HepG2 (cell line): ENCODE measurements around the gene P2RX5. TPM values are rescaled to one million over a fixed set of nuclear protein-coding genes. Genes with fewer than 3 reads are reported as not detected.

Experiments
- FOXJ3 ChIP-seq: sonication (generic); formaldehyde crosslinking; IDR thresholded peaks from 2 replicates; pipeline ENCODE4 v1.4.0; 2020; ENCODE audit warnings: missing genetic modification reagents, mild to moderate bottlenecking, borderline replicate concordance
- FOXP1 ChIP-seq, 2 experiments: fragments of 450-650 bp in 1 of 2; IDR thresholded peaks; 2 replicates each; pipeline ENCODE4 v1.6.1; 2017 to 2018; ENCODE audit warnings: antibody characterized with exemption in 1 of 2
- MBD4 ChIP-seq: IDR thresholded peaks from 2 replicates; pipeline ENCODE4 v1.6.1; 2012; ENCODE audit warnings: low read length, inconsistent platforms, borderline replicate concordance
- NAIF1 ChIP-seq: sonication (generic); formaldehyde crosslinking; IDR thresholded peaks from 2 replicates; pipeline ENCODE4 v1.5.0; 2020; ENCODE audit warnings: mild to moderate bottlenecking, missing genetic modification reagents, borderline replicate concordance
- NR2C2 ChIP-seq: sonication (generic); formaldehyde crosslinking; IDR thresholded peaks from 2 replicates; pipeline ENCODE4 v1.4.0; 2020; ENCODE audit warnings: missing genetic modification reagents, mild to moderate bottlenecking, moderate library complexity, borderline replicate concordance
- SALL2 ChIP-seq: sonication (generic); formaldehyde crosslinking; IDR thresholded peaks from 2 replicates; pipeline ENCODE4 v1.8.1; 2023; ENCODE audit warnings: mild to moderate bottlenecking, missing genetic modification reagents, inconsistent platforms
- ZNF230 ChIP-seq: sonication (generic); formaldehyde crosslinking; IDR thresholded peaks from 2 replicates; pipeline ENCODE4 v1.4.0; 2020; ENCODE audit warnings: mild to moderate bottlenecking, missing genetic modification reagents
- ZNF333 ChIP-seq: sonication (generic); formaldehyde crosslinking; IDR thresholded peaks from 2 replicates; pipeline ENCODE4 v1.4.0; 2020; ENCODE audit warnings: mild to moderate bottlenecking, missing genetic modification reagents, borderline replicate concordance
- ZNF34 ChIP-seq: sonication (generic); formaldehyde crosslinking; IDR thresholded peaks from 2 replicates; pipeline ENCODE4 v1.4.0; 2020; ENCODE audit warnings: mild to moderate bottlenecking, missing genetic modification reagents, borderline replicate concordance
- ZNF614 ChIP-seq: IDR thresholded peaks from 2 replicates; pipeline ENCODE4 v1.6.1; 2018; ENCODE audit warnings: missing biosample characterization, missing genetic modification reagents, inconsistent platforms, borderline replicate concordance
- ZNF629 ChIP-seq: sonication (generic); formaldehyde crosslinking; conservative IDR thresholded peaks from 2 replicates; pipeline ENCODE4 v1.5.0; 2020; ENCODE audit warnings: missing genetic modification reagents
- polyA plus RNA-seq, 8 experiments: library from polyadenylated mRNA; depleted of rRNA in 3 of 8; stranded (reverse) in 7 of 8; unstranded in 1 of 8; fragments of >200 nt; fragmentation: Illumina TruSeq in 4 of 8; extraction: Trizol in 4 of 8; gene quantifications; 2 replicates each; pipeline versions ENCODE4 v1.2.1 to v1.2.3, GENCODE V29; 2011 to 2016; ENCODE audit warnings: low read depth in 4 of 8, missing spikeins in 1 of 8, mixed read lengths in 1 of 8; ENCODE audit not compliant: insufficient read depth in 1 of 8
- total RNA-seq, 5 experiments: library from RNA; depleted of rRNA; stranded (reverse); fragments of >200 nt; fragmentation: Illumina TruSeq; extraction: Trizol; gene quantifications; 2 replicates each; pipeline ENCODE4 v1.2.3, GENCODE V29; 2016; ENCODE audit warnings: low read depth in 1 of 5
- TF ChIP-seq, protein P1 (sequence below): sonication (generic); formaldehyde crosslinking; IDR thresholded peaks from 2 replicates; pipeline ENCODE4 v1.5.0; 2020; ENCODE audit warnings: missing genetic modification reagents, mild to moderate bottlenecking, borderline replicate concordance
- TF ChIP-seq, protein P2 (sequence below): sonication (generic); formaldehyde crosslinking; IDR thresholded peaks from one replicate; pipeline ENCODE4 v1.5.1; 2020; ENCODE audit warnings: mild to moderate bottlenecking, missing genetic modification reagents; ENCODE audit errors: not compliant biosample characterization
- TF ChIP-seq, protein P3 (sequence below): sonication (generic); formaldehyde crosslinking; IDR thresholded peaks from 2 replicates; pipeline ENCODE4 v1.8.1; 2022; ENCODE audit warnings: low read depth, mild to moderate bottlenecking, missing genetic modification reagents
- TF ChIP-seq, protein P4 (sequence below): sonication (generic); formaldehyde crosslinking; conservative IDR thresholded peaks from 2 replicates; pipeline ENCODE4 v1.4.0; 2020; ENCODE audit warnings: missing genetic modification reagents

The P2RX5 gene
- total and polyA plus RNA-seq, 2 of the 13 experiments (the other 11 are each of a cell fraction or from before 2014, with no cell fraction given), result 0.95 to 1.7 TPM

DNA sequence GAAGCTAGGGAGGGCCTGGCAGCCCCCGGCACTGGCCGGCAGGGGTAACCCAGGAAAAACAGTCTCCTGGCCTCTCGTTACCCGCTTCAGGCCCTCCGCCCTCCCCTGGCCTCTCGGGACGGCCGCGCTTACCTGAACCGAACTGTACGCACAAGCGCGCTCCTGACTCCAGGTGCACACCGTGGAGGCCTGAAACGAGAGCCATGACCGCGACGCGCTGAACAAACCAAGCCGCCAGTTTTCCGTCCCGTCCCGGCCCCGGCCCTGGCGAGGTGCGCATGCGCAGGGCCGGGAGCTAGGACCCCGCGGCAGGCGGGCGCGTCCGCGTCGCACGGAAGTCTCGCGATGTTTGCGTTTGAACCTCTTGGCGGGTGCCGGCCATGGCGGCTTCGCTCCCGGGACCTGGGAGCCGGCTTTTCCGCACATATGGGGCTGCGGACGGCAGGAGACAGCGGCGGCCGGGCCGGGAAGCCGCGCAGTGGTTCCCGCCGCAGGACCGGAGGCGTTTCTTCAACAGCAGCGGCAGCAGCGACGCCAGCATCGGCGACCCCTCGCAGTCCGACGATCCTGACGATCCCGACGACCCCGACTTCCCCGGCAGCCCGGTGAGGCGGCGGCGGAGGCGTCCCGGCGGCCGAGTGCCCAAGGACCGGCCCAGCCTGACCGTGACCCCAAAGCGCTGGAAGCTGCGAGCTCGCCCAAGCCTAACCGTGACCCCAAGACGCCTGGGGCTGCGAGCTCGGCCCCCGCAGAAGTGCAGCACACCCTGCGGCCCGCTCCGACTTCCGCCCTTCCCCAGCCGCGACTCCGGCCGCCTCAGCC lies 27.8 kb upstream of the P2RX5 start, which contains the start of gene HASPIN (continued):
- TF ChIP-seq, protein P1, sequence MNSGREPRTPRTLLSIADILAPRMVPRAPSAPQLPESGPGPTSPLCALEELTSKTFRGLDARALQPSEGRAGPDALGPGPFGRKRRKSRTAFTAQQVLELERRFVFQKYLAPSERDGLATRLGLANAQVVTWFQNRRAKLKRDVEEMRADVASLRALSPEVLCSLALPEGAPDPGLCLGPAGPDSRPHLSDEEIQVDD (CRISPR knock-in tag), result peak; percentile 65; the same call in 1 of the 2 replicates
- peak; percentile 78 for TF ChIP-seq ZNF333
- TF ChIP-seq MBD4, result no peak
- no peak; the same call in 1 of the 2 replicates for TF ChIP-seq FOXJ3 (CRISPR knock-in tag)
- peak; percentile 78 for TF ChIP-seq SALL2
- TF ChIP-seq FOXP1 (IDR thresholded peaks at IDR 0.05), result no peak
- TF ChIP-seq FOXP1 (CRISPR knock-in tag; IDR thresholded peaks at IDR 0.05), result no peak
- TF ChIP-seq, protein P2, sequence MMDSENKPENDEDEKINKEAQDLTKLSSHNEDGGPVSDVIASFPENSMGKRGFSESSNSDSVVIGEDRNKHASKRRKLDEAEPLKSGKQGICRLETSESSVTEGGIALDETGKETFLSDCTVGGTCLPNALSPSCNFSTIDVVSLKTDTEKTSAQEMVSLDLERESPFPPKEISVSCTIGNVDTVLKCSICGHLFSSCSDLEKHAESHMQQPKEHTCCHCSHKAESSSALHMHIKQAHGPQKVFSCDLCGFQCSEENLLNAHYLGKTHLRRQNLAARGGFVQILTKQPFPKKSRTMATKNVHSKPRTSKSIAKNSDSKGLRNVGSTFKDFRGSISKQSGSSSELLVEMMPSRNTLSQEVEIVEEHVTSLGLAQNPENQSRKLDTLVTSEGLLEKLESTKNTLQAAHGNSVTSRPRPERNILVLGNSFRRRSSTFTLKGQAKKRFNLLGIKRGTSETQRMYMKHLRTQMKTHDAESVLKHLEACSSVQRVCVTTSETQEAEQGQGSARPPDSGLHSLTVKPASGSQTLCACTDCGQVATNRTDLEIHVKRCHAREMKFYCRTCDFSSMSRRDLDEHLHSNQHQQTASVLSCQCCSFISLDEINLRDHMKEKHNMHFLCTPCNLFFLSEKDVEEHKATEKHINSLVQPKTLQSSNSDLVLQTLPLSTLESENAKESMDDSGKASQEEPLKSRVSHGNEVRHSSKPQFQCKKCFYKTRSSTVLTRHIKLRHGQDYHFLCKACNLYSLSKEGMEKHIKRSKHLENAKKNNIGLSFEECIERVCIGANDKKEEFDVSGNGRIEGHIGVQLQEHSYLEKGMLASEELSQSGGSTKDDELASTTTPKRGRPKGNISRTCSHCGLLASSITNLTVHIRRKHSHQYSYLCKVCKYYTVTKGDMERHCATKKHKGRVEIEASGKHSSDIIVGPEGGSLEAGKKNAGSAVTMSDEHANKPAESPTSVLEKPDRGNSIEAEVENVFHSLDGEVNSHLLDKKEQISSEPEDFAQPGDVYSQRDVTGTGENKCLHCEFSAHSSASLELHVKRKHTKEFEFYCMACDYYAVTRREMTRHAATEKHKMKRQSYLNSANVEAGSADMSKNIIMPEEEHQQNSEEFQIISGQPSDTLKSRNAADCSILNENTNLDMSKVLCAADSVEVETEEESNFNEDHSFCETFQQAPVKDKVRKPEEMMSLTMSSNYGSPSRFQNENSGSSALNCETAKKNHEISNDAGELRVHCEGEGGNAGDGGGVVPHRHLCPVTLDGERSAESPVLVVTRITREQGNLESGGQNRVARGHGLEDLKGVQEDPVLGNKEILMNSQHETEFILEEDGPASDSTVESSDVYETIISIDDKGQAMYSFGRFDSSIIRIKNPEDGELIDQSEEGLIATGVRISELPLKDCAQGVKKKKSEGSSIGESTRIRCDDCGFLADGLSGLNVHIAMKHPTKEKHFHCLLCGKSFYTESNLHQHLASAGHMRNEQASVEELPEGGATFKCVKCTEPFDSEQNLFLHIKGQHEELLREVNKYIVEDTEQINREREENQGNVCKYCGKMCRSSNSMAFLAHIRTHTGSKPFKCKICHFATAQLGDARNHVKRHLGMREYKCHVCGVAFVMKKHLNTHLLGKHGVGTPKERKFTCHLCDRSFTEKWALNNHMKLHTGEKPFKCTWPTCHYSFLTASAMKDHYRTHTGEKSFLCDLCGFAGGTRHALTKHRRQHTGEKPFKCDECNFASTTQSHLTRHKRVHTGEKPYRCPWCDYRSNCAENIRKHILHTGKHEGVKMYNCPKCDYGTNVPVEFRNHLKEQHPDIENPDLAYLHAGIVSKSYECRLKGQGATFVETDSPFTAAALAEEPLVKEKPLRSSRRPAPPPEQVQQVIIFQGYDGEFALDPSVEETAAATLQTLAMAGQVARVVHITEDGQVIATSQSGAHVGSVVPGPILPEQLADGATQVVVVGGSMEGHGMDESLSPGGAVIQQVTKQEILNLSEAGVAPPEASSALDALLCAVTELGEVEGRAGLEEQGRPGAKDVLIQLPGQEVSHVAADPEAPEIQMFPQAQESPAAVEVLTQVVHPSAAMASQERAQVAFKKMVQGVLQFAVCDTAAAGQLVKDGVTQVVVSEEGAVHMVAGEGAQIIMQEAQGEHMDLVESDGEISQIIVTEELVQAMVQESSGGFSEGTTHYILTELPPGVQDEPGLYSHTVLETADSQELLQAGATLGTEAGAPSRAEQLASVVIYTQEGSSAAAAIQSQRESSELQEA (CRISPR knock-in tag), result peak; percentile 80
- TF ChIP-seq, protein P3, sequence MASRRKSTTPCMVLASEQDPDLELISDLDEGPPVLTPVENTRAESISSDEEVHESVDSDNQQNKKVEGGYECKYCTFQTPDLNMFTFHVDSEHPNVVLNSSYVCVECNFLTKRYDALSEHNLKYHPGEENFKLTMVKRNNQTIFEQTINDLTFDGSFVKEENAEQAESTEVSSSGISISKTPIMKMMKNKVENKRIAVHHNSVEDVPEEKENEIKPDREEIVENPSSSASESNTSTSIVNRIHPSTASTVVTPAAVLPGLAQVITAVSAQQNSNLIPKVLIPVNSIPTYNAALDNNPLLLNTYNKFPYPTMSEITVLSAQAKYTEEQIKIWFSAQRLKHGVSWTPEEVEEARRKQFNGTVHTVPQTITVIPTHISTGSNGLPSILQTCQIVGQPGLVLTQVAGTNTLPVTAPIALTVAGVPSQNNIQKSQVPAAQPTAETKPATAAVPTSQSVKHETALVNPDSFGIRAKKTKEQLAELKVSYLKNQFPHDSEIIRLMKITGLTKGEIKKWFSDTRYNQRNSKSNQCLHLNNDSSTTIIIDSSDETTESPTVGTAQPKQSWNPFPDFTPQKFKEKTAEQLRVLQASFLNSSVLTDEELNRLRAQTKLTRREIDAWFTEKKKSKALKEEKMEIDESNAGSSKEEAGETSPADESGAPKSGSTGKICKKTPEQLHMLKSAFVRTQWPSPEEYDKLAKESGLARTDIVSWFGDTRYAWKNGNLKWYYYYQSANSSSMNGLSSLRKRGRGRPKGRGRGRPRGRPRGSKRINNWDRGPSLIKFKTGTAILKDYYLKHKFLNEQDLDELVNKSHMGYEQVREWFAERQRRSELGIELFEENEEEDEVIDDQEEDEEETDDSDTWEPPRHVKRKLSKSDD (CRISPR knock-in tag), result no peak; the same call in 1 of the 2 replicates
- peak; percentile 81; the same call in 1 of the 2 replicates for TF ChIP-seq ZNF614
- peak; percentile 73; the same call in 1 of the 2 replicates for TF ChIP-seq ZNF34 (CRISPR knock-in tag)
- TF ChIP-seq, protein P4, sequence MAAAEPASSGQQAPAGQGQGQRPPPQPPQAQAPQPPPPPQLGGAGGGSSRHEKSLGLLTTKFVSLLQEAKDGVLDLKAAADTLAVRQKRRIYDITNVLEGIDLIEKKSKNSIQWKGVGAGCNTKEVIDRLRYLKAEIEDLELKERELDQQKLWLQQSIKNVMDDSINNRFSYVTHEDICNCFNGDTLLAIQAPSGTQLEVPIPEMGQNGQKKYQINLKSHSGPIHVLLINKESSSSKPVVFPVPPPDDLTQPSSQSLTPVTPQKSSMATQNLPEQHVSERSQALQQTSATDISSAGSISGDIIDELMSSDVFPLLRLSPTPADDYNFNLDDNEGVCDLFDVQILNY, result peak; percentile 99
- no peak for TF ChIP-seq NAIF1 (CRISPR knock-in tag)
- TF ChIP-seq ZNF629 (CRISPR knock-in tag), result no peak
- peak; percentile 71 for TF ChIP-seq NR2C2
- TF ChIP-seq ZNF230, result peak; percentile 90
